Prostate gland (tissue), 2 donors: ENCODE measurements around the gene KDM5A.

Source experiments
- POLR2AphosphoS5 ChIP-seq: sonication (generic); formaldehyde crosslinking; IDR thresholded peaks from one replicate; pipeline ENCODE4 v1.6.1; 2017; ENCODE audit warnings: antibody characterized with exemption
- TF ChIP-seq, protein P1 (sequence below), 4 experiments: fragments of 200-600 bp in 2 of 4; fragments of 450-650 bp in 2 of 4; sonication (generic) in 2 of 4; IDR thresholded peaks; 1 replicate in 3 of 4; 2 replicates in 1 of 4; pipeline ENCODE4 v1.5.1; 2016 to 2019; ENCODE audit warnings: antibody characterized with exemption in 4 of 4, mild to moderate bottlenecking in 2 of 4, moderate library complexity in 2 of 4

DNA sequence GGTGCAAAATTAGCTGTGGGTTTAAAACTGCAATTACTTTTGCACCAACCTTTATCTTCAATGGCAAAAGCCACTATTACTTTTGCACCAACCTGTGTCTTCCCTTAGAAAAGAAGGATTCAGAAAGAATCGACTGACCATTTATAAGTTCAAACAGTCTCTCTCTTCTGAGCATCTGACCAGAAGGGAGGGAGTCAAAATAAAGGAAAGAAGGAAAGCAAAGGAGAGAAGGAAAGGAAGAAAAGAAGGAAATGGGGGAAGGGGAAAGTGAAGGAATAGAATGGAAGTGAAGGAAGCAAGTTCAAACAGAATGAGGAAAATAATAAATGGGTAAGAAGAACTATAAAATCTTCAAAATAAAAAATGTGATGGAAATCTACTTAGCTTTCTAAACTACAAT lies 57.8 kb downstream of the KDM5A start:
- no peak for TF ChIP-seq POLR2AphosphoS5
- TF ChIP-seq, protein P1, sequence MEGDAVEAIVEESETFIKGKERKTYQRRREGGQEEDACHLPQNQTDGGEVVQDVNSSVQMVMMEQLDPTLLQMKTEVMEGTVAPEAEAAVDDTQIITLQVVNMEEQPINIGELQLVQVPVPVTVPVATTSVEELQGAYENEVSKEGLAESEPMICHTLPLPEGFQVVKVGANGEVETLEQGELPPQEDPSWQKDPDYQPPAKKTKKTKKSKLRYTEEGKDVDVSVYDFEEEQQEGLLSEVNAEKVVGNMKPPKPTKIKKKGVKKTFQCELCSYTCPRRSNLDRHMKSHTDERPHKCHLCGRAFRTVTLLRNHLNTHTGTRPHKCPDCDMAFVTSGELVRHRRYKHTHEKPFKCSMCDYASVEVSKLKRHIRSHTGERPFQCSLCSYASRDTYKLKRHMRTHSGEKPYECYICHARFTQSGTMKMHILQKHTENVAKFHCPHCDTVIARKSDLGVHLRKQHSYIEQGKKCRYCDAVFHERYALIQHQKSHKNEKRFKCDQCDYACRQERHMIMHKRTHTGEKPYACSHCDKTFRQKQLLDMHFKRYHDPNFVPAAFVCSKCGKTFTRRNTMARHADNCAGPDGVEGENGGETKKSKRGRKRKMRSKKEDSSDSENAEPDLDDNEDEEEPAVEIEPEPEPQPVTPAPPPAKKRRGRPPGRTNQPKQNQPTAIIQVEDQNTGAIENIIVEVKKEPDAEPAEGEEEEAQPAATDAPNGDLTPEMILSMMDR (IDR thresholded peaks at IDR 0.05) = no peak
